HCEC 1CT (cell line): ENCODE measurements around the gene ICOS.
"Not testable (repeated sequence)": the region's sequence is repeated elsewhere in the genome, so short reads cannot be mapped to it uniquely, and the experiment has no call there.

Experiments used
- DNase-seq: peaks from one replicate; pipeline ENCODE4 v3.0.0-alpha.2; 2017

ICOS gene

DNA sequence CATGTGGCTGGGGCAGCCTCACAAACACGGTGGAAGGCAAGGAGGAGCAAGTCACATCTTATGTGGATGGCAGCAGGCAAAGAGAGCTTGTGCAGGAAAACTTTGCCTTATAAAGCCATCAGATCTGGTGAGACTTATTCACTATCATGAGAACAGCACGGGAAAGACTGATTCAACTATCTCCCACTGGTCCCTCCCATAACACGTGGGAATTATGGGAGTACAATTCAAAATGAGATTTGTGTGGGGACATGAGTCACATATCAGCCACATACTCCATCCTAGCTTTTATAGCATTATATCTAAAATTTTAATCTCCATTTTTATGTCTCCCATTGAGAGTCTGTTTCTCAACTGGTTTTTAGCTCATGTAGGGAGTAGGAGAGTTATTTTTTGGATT lies 45.7 kb downstream of the ICOS start:
- no peak for DNase-seq

- DNase-seq = no peak
These were observed 46.6 kb downstream of the ICOS start for GRCh38 chr2:203983064-203983715.

GRCh38 chr2:203985978-203986377 lies 49.4 kb downstream of the ICOS start:
- not testable (repeated sequence) for DNase-seq

- DNase-seq = no peak
These were observed 51.4 kb downstream of the ICOS start for GRCh38 chr2:203987959-203988358.

DNA sequence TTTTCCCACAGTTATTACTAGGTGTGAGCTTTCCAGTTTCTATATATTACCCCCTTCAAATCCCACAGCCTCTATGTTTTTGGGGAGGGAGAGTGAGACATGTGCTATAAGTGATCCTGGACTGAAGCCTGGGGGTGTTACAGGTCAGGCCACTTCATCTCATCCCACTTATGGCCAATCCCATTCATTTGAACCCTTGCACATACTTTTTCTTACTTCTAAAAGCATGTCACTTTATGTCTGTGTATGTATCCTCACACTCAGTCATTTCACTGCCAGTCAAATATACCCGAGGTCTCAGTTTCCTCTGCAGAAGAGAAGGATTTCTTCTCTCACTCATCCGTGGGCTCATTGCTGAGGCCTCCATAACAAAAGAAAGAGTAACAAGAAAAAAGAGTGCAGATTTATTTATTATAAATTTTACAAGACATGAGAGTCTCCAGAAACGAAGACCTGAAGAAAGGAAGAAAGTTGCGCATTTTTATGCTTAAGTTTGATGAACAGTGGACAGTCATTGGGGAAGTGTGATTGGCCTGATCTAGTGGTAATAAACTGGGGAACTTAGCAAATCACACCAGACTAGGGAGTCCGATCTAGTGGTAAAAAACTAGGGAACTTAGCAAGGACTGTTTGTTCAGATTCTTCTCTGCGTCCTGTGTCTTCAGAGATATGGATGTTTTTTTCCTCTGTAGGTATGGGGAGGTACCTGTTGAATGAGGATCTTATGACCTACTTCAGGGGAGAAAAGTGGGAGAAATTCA lies 52.1 kb downstream of the ICOS start:
- DNase-seq = no peak

DNA sequence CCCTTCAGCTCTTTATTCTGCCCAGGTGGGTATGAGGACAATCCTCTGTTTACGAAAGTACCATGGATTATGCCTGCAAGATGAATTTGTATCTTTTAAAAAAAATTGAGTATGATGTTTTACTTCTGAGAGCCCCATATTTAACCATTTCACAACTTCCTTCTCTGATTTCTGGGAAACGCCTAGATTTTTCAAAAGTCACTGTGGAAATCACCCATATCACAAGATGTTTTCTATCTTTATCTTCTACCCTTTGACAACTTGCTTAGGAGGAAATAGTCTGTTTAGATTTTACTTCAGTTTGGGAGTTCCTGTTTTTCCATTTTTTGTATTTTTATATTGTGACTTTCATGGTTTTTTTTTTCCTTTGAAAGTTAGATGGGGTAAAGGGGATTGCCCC lies 53.0 kb downstream of the ICOS start:
- DNase-seq = no peak

DNA sequence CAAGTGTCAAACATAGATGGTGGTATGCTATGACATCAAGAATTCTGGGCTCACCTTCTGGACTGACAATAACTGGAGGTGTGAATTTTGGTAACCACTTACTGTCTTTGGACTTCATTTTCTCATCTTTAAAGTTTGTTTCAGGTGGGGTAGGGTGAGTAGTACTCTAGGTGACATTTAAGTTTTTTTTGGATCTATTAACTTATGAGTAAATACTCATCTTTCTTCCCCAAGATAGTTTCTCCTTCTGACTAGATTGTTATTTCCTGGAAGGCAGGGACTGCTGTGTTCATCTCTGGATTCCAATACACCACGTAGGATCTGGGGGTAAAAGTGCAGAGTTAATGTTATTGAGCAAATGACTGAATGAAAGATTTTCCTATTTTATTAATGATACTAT lies 55.9 kb downstream of the ICOS start:
- DNase-seq = no peak

GRCh38 chr2:203993011-203993410 lies 56.4 kb downstream of the ICOS start:
- no peak for DNase-seq

GRCh38 chr2:203993560-203993959 lies 57.0 kb downstream of the ICOS start:
- DNase-seq = no peak

DNA sequence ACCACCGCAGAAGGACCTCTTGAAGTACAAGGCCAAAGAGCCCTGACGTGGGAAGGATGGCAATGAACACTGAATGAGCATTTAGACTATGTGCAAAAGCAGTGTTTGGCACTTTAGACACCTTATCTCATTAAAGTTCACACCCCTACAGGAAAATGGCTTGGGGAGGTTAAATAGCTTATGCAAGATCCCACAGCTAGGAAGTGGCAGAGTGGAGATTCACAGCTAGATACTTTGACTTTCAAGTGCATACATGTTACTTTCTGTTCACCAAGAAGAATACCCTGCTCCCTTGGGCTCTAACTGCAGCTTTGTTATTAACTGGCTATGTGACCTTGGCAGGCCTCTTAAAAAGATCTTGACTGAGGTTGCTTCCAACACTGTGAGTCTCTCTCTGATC lies 58.2 kb downstream of the ICOS start:
- no peak for DNase-seq

DNA sequence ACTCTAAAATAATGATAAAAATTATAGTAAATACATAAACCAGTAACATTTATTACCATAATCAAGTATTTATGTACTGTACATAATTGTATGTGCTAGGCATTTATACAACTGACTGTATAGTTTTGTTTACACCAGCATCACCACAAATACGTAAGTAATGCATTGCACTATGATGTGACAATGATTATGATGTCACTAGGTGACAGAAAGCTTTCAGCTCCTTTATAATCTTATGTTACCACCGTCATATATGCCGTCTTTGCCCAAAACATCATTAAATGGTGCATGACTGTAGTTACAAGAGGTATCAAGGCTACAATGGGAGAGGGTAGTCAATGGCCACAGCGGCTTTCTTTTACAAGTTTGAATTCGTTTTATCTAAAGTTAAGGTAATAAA lies 60.1 kb downstream of the ICOS start:
- no peak for DNase-seq

DNA sequence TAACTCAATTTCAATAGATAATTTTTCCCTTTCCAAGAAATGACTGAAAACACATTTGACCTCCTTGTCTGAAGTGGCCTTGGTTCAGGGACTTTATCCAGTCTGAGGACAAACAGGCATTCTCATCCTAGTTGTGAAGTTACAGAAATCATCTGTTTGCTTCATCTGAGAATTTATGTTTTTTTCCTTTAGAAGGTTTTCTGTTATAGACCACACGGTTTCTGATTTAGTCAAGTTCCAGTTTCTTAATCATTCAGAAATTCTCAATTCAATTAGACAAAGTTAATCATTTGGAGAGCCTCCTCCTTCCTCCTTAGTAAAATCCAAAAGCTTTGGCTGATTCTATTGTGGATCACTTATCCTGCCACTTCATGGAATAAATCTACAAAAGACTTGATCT lies 60.9 kb downstream of the ICOS start:
- no peak for DNase-seq

DNA sequence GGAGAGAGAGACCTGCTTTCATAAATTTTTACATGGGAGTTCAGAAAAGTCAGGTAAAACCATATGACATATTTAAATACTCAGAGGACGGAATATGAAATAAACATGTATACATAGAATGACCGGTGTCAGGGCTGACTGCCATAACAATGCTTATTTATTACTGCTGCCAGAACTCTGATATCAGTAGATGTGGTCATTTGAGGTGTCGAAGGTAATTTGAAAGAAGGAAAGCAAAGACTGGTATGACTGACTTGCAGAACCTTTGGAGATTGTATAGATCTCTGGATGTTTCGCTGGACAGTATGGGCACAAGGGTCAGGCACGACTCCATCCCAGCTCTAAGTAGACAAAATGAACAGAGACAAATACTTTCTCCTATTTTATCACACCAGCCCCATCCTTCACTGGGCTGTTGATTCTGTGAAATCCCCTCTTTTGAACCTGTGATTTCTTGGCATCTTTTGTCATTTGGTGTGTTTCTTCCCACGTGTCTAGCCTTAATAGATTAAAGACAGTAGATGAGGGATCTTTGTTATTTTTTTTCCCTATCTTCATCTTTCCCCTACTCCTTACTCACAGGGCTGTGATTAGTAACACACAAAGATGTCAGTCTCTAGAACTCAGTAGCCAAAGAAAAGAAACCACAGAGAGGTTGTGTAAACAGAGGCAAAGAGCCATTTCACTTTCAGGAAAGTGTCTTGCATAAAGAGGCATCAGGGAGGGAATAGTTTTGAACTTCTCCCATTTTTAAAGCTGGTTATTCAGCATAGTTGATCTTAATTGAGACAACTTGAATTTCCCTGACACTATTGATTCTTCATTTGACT lies 61.6 kb downstream of the ICOS start:
- DNase-seq = no peak

DNA sequence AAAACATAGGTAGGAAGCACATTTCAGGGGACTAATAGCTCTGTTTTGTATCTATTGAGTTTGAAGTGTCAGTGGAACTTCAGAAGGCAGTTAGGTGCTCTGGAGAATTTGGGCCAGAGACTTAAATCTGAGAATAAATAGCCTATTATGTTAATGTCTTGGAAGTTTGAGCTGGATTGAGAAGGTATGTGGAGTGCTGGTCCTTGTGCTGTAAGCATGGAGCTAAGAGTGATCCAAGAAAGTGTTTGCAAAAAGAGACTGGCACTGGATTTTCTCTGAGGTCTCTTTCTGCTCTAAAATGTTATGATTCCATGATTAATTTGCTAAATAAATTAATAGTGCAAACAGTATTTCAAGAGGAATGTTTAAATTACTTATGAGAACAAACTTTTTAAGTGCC lies 63.3 kb downstream of the ICOS start:
- DNase-seq = no peak

DNA sequence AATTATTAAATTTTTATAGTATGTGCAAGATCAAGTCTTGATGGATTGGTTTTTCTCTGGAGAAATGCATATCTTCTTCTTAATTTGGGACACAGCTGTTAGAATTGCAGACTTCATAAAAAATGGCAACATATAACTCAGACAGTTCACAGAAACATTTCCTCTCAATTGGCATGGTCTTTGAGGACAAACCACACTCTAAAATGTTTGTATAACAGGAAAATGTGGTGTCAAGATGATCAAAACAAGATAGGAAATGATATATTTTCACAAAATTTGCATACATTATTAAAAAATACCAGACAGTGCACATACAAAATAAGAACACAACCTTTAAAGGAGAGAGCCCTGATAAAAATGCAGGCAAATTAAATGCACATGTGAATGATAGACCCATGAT lies 63.9 kb downstream of the ICOS start:
- DNase-seq = no peak

- DNase-seq = no peak
These were observed 66.9 kb downstream of the ICOS start for GRCh38 chr2:204003276-204003990.

- DNase-seq = no peak
These were observed 68.3 kb downstream of the ICOS start for GRCh38 chr2:204004912-204005311.

GRCh38 chr2:204005940-204006721 lies 69.6 kb downstream of the ICOS start:
- DNase-seq = no peak

DNA sequence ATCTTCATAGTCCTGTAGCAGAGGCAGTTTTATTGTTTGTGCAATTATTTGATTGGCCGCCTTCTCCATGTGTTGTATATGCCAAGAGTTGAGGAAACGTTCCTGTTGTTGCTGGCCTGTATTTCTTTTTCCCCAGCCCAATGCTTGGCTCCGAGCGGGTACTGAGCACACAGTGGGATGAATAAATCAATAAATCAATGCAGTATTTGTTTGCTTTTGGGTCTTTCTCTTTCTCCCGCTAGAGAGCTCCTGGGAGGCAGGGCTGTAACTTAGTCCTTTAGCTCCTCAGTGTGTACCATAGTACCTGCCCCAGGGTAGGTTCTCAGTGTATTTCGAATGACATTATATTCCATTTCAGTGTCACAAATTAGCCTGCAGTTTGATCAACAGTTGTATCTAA lies 71.8 kb downstream of the ICOS start:
- DNase-seq = no peak

GRCh38 chr2:204010628-204011560 lies 74.3 kb downstream of the ICOS start:
- DNase-seq = no peak
